Measurements from ENCODE around the gene PPWD1. TPM values are rescaled to one million over a fixed set of nuclear protein-coding genes. Genes with fewer than 3 reads are reported as not detected.

Gene PPWD1
- total RNA-seq, 2 donors from 2014 or later: 47.0 to 48.6 TPM

- H3K9me3 Mint-ChIP-seq: no peaks in the 10 kb centered on the region
- Histone ChIP-seq H3K4me1 (ENCODE audit: control insufficient read depth, insufficient read depth, low read length) (no peaks in the 10 kb centered on the region), H3K9me3 (ENCODE audit: control insufficient read depth, low read length) (no peaks in the 10 kb centered on the region), H3K4me3 (ENCODE audit: low read length) (no peak overlapping the region), H3K27me3 (ENCODE audit: control insufficient read depth, insufficient read depth, low read length, poor library complexity, severe bottlenecking) (no peaks in the 10 kb centered on the region), H3K36me3 (ENCODE audit: control insufficient read depth, insufficient read depth, low read length) (peaks cover 47% of the 10 kb centered on the region), H3K9ac (ENCODE audit: extremely low read depth, low read length, poor library complexity, severe bottlenecking) (no peak overlapping the region), H3K27ac (ENCODE audit: low read depth, low read length) (no peak overlapping the region)
- peaks cover 28% of the 10 kb centered on the region for H3K36me3 Mint-ChIP-seq (ENCODE audit: low read depth)
- TF ChIP-seq, protein P1, sequence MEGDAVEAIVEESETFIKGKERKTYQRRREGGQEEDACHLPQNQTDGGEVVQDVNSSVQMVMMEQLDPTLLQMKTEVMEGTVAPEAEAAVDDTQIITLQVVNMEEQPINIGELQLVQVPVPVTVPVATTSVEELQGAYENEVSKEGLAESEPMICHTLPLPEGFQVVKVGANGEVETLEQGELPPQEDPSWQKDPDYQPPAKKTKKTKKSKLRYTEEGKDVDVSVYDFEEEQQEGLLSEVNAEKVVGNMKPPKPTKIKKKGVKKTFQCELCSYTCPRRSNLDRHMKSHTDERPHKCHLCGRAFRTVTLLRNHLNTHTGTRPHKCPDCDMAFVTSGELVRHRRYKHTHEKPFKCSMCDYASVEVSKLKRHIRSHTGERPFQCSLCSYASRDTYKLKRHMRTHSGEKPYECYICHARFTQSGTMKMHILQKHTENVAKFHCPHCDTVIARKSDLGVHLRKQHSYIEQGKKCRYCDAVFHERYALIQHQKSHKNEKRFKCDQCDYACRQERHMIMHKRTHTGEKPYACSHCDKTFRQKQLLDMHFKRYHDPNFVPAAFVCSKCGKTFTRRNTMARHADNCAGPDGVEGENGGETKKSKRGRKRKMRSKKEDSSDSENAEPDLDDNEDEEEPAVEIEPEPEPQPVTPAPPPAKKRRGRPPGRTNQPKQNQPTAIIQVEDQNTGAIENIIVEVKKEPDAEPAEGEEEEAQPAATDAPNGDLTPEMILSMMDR (conservative IDR thresholded peaks at IDR 0.05): no peak
- DNase-seq: no peak
- no peaks in the 10 kb centered on the region for H3K4me1 Mint-ChIP-seq
- no peak overlapping the region for H3K4me3 Mint-ChIP-seq
- H3K27ac Mint-ChIP-seq: no peak overlapping the region
- H3K27me3 Mint-ChIP-seq (ENCODE audit: insufficient read depth): no peaks in the 10 kb centered on the region
Observed at GRCh38 chr5:65555287-65555686, 7.8 kb upstream of the PPWD1 start.

GRCh38 chr5:65556181-65556580 lies 6.9 kb upstream of the PPWD1 start:
- no peak overlapping the region for H3K4me3 Mint-ChIP-seq
- no peaks in the 10 kb centered on the region for H3K9me3 Mint-ChIP-seq
- H3K4me1 Mint-ChIP-seq: no peaks in the 10 kb centered on the region
- Histone ChIP-seq H3K9ac (ENCODE audit: extremely low read depth, low read length, poor library complexity, severe bottlenecking) (no peak overlapping the region), H3K27ac (ENCODE audit: low read depth, low read length) (no peak overlapping the region), H3K36me3 (ENCODE audit: control insufficient read depth, insufficient read depth, low read length) (peaks cover 43% of the 10 kb centered on the region), H3K4me3 (ENCODE audit: low read length) (no peak overlapping the region), H3K4me1 (ENCODE audit: control insufficient read depth, insufficient read depth, low read length) (no peaks in the 10 kb centered on the region), H3K9me3 (ENCODE audit: control insufficient read depth, low read length) (no peaks in the 10 kb centered on the region), H3K27me3 (ENCODE audit: control insufficient read depth, insufficient read depth, low read length, poor library complexity, severe bottlenecking) (no peaks in the 10 kb centered on the region)
- WGBS, 2 experiments (ENCODE audit: insufficient coverage in 1 of 2, insufficient read length in 1 of 2): 98% methylated on average over 2 of the region's 2 CpGs; no CpG with 5 or more reads in 1 of the 2 experiments
- TF ChIP-seq, protein P1 (conservative IDR thresholded peaks at IDR 0.05): no peak
- no peak overlapping the region for H3K27ac Mint-ChIP-seq
- H3K27me3 Mint-ChIP-seq (ENCODE audit: insufficient read depth): no peaks in the 10 kb centered on the region
- H3K36me3 Mint-ChIP-seq (ENCODE audit: low read depth): peaks cover 22% of the 10 kb centered on the region
- no peak for DNase-seq

- Histone ChIP-seq H3K4me1 (ENCODE audit: control insufficient read depth, insufficient read depth, low read length) (no peaks in the 10 kb centered on the region), H3K27me3 (ENCODE audit: control insufficient read depth, insufficient read depth, low read length, poor library complexity, severe bottlenecking) (no peaks in the 10 kb centered on the region), H3K4me3 (ENCODE audit: low read length) (no peak overlapping the region), H3K27ac (ENCODE audit: low read depth, low read length) (no peak overlapping the region), H3K9ac (ENCODE audit: extremely low read depth, low read length, poor library complexity, severe bottlenecking) (no peak overlapping the region), H3K9me3 (ENCODE audit: control insufficient read depth, low read length) (no peaks in the 10 kb centered on the region), H3K36me3 (ENCODE audit: control insufficient read depth, insufficient read depth, low read length) (peaks cover 38% of the 10 kb centered on the region)
- DNase-seq: no peak
- H3K9me3 Mint-ChIP-seq: no peaks in the 10 kb centered on the region
- H3K4me3 Mint-ChIP-seq: no peak overlapping the region
- H3K36me3 Mint-ChIP-seq (ENCODE audit: low read depth): peaks cover 22% of the 10 kb centered on the region
- H3K27me3 Mint-ChIP-seq (ENCODE audit: insufficient read depth): no peaks in the 10 kb centered on the region
- H3K27ac Mint-ChIP-seq: no peak overlapping the region
- TF ChIP-seq, protein P1 (conservative IDR thresholded peaks at IDR 0.05): no peak
- no peaks in the 10 kb centered on the region for H3K4me1 Mint-ChIP-seq
- WGBS, 2 experiments (ENCODE audit: insufficient coverage in 1 of 2, insufficient read length in 1 of 2): 98 to 100% methylated on average over 1 to 2 of the region's 3 CpGs
Observed at GRCh38 chr5:65556718-65557117, 6.4 kb upstream of the PPWD1 start.

Measured in endodermal cell (in vitro differentiated cells).